ENCODE data around the gene SH2B3.
"Not testable (repeated sequence)": the region's sequence is repeated elsewhere in the genome, so short reads cannot be mapped to it uniquely, and the experiment has no call there.

Gene SH2B3

GRCh38 chr12:111467092-111467856 is 61.6 kb downstream of the SH2B3 start:
- DNase-seq = no peak

DNA sequence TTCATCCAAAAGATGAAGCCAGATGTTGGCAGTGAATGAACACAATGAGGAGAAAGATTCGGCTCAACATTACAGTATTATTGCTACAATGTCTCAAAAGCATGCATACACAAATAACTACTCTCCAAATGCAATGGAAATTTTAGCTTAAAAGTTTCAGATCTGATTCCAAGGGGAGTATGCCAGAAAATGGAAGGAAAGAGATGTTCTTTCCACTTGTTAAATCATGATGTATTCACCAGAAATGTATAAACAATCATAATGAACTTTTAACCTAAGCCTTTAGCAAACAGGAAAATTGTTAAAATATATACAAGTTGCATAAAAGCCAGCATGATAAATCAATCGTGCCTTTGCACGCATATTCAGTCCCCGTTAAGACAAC is 62.1 kb downstream of the SH2B3 start:
- no peak for DNase-seq

GRCh38 chr12:111469401-111469800 is 63.7 kb downstream of the SH2B3 start:
- DNase-seq = no peak

- no peak for DNase-seq
Observed at GRCh38 chr12:111471236-111471635, 65.5 kb downstream of the SH2B3 start.

DNA sequence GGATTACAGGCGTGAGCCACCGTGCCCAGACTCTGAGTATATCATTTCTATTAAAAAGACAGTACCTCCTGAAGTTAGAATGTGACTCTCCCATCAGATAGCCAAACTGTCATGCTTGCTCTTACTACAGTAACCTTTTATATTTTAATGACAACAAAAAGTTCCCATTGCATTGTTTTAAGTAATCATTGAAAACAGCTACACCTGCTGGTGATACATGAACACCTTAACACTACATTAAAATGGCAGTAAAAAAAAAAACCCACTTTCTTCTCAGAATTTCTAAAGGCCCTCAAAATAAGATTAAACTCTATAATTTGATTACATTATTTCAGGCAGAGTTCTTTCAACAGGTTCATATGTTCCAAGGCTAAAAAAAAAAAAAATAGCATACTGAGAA is 76.7 kb downstream of the SH2B3 start:
- DNase-seq = no peak

- DNase-seq = no peak
Observed at GRCh38 chr12:111488271-111488670, 82.5 kb downstream of the SH2B3 start.

DNA sequence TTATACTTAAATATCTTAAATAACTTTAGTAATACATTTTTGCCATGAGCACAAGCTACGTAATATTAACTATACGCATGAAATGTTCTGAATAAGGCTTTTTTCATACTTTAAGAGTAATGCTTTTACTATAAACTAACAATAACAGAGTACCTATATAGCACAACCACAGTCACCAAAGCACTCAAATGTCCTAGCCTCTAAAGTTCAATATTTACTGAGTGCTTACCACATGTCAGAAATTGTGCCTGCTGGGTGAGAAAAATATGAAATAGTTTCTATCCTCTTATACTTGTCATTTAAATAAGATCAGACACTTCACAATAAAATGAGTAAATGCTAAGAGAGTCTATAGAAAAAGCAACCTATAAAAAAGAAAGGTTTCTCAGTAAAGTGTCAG is 83.1 kb downstream of the SH2B3 start:
- DNase-seq = no peak

GRCh38 chr12:111492979-111493378 is 87.3 kb downstream of the SH2B3 start:
- DNase-seq = not testable (repeated sequence)

DNA sequence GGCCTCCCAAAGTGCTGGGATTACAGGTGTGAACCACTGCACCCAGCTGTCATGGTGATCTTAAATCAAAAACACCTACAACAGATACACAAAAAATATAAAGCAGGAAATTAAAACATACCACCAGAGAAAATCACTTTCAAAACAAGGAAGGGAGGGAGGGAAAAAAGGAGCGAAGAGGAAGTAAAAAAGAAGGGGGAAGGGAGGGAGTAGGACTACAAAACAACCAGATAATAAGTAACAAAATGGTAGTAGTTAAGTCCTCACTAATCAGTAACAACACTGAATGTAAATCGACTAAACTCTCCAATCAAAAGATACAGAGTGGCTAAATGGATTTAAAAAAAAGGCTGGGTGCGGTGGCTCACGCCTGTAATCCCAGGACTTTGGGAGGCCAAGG is 89.0 kb downstream of the SH2B3 start:
- DNase-seq = no peak

Measured in activated T-cell treated with anti-CD3 and anti-CD28 coated beads for 4 hours (primary cell).